HepG2 (cell line): Measurements from ENCODE around the gene SV2A. TPM values are rescaled to one million over a fixed set of nuclear protein-coding genes. Genes with fewer than 3 reads are reported as not detected.

Experiments used
- ARHGAP35 ChIP-seq: sonication (generic); formaldehyde crosslinking; IDR thresholded peaks from 2 replicates; pipeline ENCODE4 v1.9.0; 2022; ENCODE audit warnings: mild to moderate bottlenecking, inconsistent platforms, moderate library complexity, missing genetic modification reagents, borderline replicate concordance
- ATF4 ChIP-seq, 2 experiments: fragments of 450-650 bp in 1 of 2; sonication (generic) in 1 of 2; formaldehyde crosslinking; IDR thresholded peaks; 2 replicates each; pipeline versions ENCODE4 v1.5.0 to v1.8.0; 2020 to 2022; ENCODE audit warnings: mild to moderate bottlenecking in 1 of 2, missing genetic modification reagents in 1 of 2
- DNMT1 ChIP-seq: sonication (generic); formaldehyde crosslinking; IDR thresholded peaks from 2 replicates; pipeline ENCODE4 v1.5.1; 2020; ENCODE audit warnings: mild to moderate bottlenecking, missing genetic modification reagents
- FOXA3 ChIP-seq: IDR thresholded peaks from 2 replicates; pipeline ENCODE4 v1.6.1; 2016; ENCODE audit warnings: missing genetic modification reagents, missing compliant biosample characterization
- GFI1 ChIP-seq: sonication (generic); formaldehyde crosslinking; IDR thresholded peaks from 2 replicates; pipeline ENCODE4 v1.5.0; 2020; ENCODE audit warnings: missing genetic modification reagents, mild to moderate bottlenecking, borderline replicate concordance
- HHEX ChIP-seq: IDR thresholded peaks from 2 replicates; pipeline ENCODE4 v1.6.1; 2016; ENCODE audit warnings: control low read depth
- HMGA1 ChIP-seq: sonication (generic); formaldehyde crosslinking; conservative IDR thresholded peaks from 2 replicates; pipeline ENCODE4 v1.4.0; 2020; ENCODE audit warnings: missing genetic modification reagents
- HOMEZ ChIP-seq: IDR thresholded peaks from 2 replicates; pipeline ENCODE4 v1.6.1; 2016; ENCODE audit warnings: low read depth
- HOXA9 ChIP-seq: sonication (generic); formaldehyde crosslinking; IDR thresholded peaks from 2 replicates; pipeline ENCODE4 v1.8.1; 2022; ENCODE audit warnings: missing genetic modification reagents, mild to moderate bottlenecking, moderate library complexity, borderline replicate concordance
- IKZF4 ChIP-seq: sonication (generic); formaldehyde crosslinking; IDR thresholded peaks from 2 replicates; pipeline ENCODE4 v1.5.1; 2020; ENCODE audit warnings: borderline replicate concordance, mild to moderate bottlenecking, low read depth, missing genetic modification reagents; ENCODE audit errors: not compliant biosample characterization
- JDP2 ChIP-seq: sonication (generic); formaldehyde crosslinking; IDR thresholded peaks from 2 replicates; pipeline ENCODE4 v1.8.1; 2022; ENCODE audit warnings: missing genetic modification reagents, borderline replicate concordance
- KAT7 ChIP-seq: IDR thresholded peaks from 2 replicates; pipeline ENCODE4 v1.6.1; 2018; ENCODE audit warnings: borderline replicate concordance, missing compliant biosample characterization
- KLF15 ChIP-seq: sonication (generic); formaldehyde crosslinking; IDR thresholded peaks from 2 replicates; pipeline ENCODE4 v1.8.1; 2023; ENCODE audit warnings: borderline replicate concordance, mild to moderate bottlenecking, inconsistent platforms, missing genetic modification reagents, mixed read lengths
- MAX ChIP-seq: IDR thresholded peaks from 2 replicates; pipeline ENCODE4 v1.6.1; 2012; ENCODE audit warnings: inconsistent platforms
- MBD4 ChIP-seq: IDR thresholded peaks from 2 replicates; pipeline ENCODE4 v1.6.1; 2012; ENCODE audit warnings: low read length, inconsistent platforms, borderline replicate concordance
- MYPOP ChIP-seq: sonication (generic); formaldehyde crosslinking; IDR thresholded peaks from 2 replicates; pipeline ENCODE4 v1.8.1; 2023; ENCODE audit warnings: mild to moderate bottlenecking, moderate library complexity, missing genetic modification reagents
- NCOR1 ChIP-seq: fragments of 200-600 bp; sonication (generic); IDR thresholded peaks from 2 replicates; pipeline ENCODE4 v1.7.0; 2017; ENCODE audit warnings: antibody characterized with exemption, low read length, borderline replicate concordance
- NRL ChIP-seq: sonication (generic); formaldehyde crosslinking; IDR thresholded peaks from 2 replicates; pipeline ENCODE4 v1.5.0; 2020; ENCODE audit warnings: missing genetic modification reagents, mild to moderate bottlenecking, moderate library complexity, borderline replicate concordance
- RFX3 ChIP-seq: IDR thresholded peaks from 2 replicates; pipeline ENCODE4 v1.6.1; 2016; ENCODE audit warnings: missing biosample characterization, missing genetic modification reagents
- SUZ12 ChIP-seq: fragments of 150-350 bp; IDR thresholded peaks from 2 replicates; pipeline ENCODE4 v1.6.1; 2014; ENCODE audit warnings: low read depth, low read length
- XRCC5 ChIP-seq: fragments of 200-400 bp; formaldehyde crosslinking; optimal IDR thresholded peaks from 2 replicates; pipeline ENCODE3; 2017; ENCODE audit warnings: mild to moderate bottlenecking, low read length
- ZFY ChIP-seq: sonication (generic); formaldehyde crosslinking; IDR thresholded peaks from 2 replicates; pipeline ENCODE4 v1.4.0; 2020; ENCODE audit warnings: missing genetic modification reagents
- ZKSCAN1 ChIP-seq: fragments of 150-350 bp; IDR thresholded peaks from 2 replicates; pipeline ENCODE4 v1.6.1; 2014; ENCODE audit warnings: low read length
- ZMAT5 ChIP-seq: sonication (generic); formaldehyde crosslinking; IDR thresholded peaks from 2 replicates; pipeline ENCODE4 v1.5.0; 2020; ENCODE audit warnings: mild to moderate bottlenecking, low read depth, missing genetic modification reagents, borderline replicate concordance
- ZNF205 ChIP-seq: IDR thresholded peaks from 2 replicates; pipeline ENCODE4 v1.6.1; 2018; ENCODE audit warnings: missing biosample characterization, missing genetic modification reagents
- ZNF350 ChIP-seq: sonication (generic); formaldehyde crosslinking; IDR thresholded peaks from 2 replicates; pipeline ENCODE4 v1.4.0; 2020; ENCODE audit warnings: mild to moderate bottlenecking, low read depth, missing genetic modification reagents, borderline replicate concordance
- ZNF792 ChIP-seq: IDR thresholded peaks from 2 replicates; pipeline ENCODE4 v1.6.1; 2016
- polyA plus RNA-seq, 8 experiments: library from polyadenylated mRNA; depleted of rRNA in 3 of 8; stranded (reverse) in 7 of 8; unstranded in 1 of 8; fragments of >200 nt; fragmentation: Illumina TruSeq in 4 of 8; extraction: Trizol in 4 of 8; gene quantifications; 2 replicates each; pipeline versions ENCODE4 v1.2.1 to v1.2.3, GENCODE V29; 2011 to 2016; ENCODE audit warnings: low read depth in 4 of 8, missing spikeins in 1 of 8, mixed read lengths in 1 of 8; ENCODE audit not compliant: insufficient read depth in 1 of 8
- total RNA-seq, 5 experiments: library from RNA; depleted of rRNA; stranded (reverse); fragments of >200 nt; fragmentation: Illumina TruSeq; extraction: Trizol; gene quantifications; 2 replicates each; pipeline ENCODE4 v1.2.3, GENCODE V29; 2016; ENCODE audit warnings: low read depth in 1 of 5

SV2A gene
- total and polyA plus RNA-seq, 2 of the 13 experiments (the other 11 are each of a cell fraction or from before 2014, with no cell fraction given): 0.84 to 1.9 TPM

- peak in 1 of 2 experiments; percentile 57; a peak in 1 of 4 replicates for TF ChIP-seq ATF4 (CRISPR knock-in tag; IDR thresholded peaks at IDR 0.05)
- no peak for TF ChIP-seq ZNF792
- no peak for TF ChIP-seq HHEX
- no peak for TF ChIP-seq MBD4
- no peak for TF ChIP-seq XRCC5
- peak; percentile 52; the same call in 1 of the 2 replicates for TF ChIP-seq HOXA9 (CRISPR knock-in tag)
- no peak for TF ChIP-seq RFX3 (CRISPR knock-in tag)
- TF ChIP-seq ZFY (CRISPR knock-in tag): peak; percentile 85
- no peak for TF ChIP-seq DNMT1 (CRISPR knock-in tag)
- TF ChIP-seq ZMAT5 (CRISPR knock-in tag): no peak
- no peak for TF ChIP-seq NRL
- peak; percentile 39; the same call in 1 of the 2 replicates for TF ChIP-seq ZNF350 (CRISPR knock-in tag)
- no peak for TF ChIP-seq GFI1 (CRISPR knock-in tag)
- TF ChIP-seq FOXA3 (CRISPR knock-in tag): 0 out of 2 replicates have a peak, but pooled peaks have one; percentile 7
- TF ChIP-seq MAX: peak; percentile 71
- no peak for TF ChIP-seq KAT7 (CRISPR knock-in tag)
- no peak for TF ChIP-seq ZNF205 (CRISPR knock-in tag)
- peak; percentile 27; the same call in 1 of the 2 replicates for TF ChIP-seq ARHGAP35 (CRISPR knock-in tag)
- TF ChIP-seq ZKSCAN1: no peak
- TF ChIP-seq KLF15 (CRISPR knock-in tag): no peak
- no peak for TF ChIP-seq IKZF4 (CRISPR knock-in tag)
- TF ChIP-seq SUZ12: peak; percentile 86
- TF ChIP-seq NCOR1: no peak
- 0 out of 2 replicates have a peak, but pooled peaks have one; percentile 58 for TF ChIP-seq MYPOP (CRISPR knock-in tag)
- no peak for TF ChIP-seq HMGA1 (CRISPR knock-in tag)
- no peak for TF ChIP-seq JDP2
- no peak for TF ChIP-seq HOMEZ
Observed at GRCh38 chr1:149899460-149900284, 18.0 kb downstream of the SV2A start, which contains the start of gene BOLA1 (continued).
